H9 (cell line): ENCODE measurements around the gene ITPR3. TPM values are rescaled to one million over a fixed set of nuclear protein-coding genes. Genes with fewer than 3 reads are reported as not detected.
A peak's percentile ranks its signal among the peaks of the same experiment; 100 is the strongest.

Experiments
- DNase-seq: peaks from one replicate; pipeline ENCODE4 v3.0.0-alpha.2; 2017
- H2AFZ ChIP-seq: one replicate; pipeline ENCODE4 v1.6.1; 2013; ENCODE audit warnings: mild to moderate bottlenecking, low read length, control low read depth, moderate library complexity
- H2AK5ac ChIP-seq: 2 replicates; pipeline ENCODE4 v1.6.1; 2013; ENCODE audit warnings: low read length, control low read depth, mixed read lengths; ENCODE audit not compliant: insufficient read length
- H2BK120ac ChIP-seq: one replicate; pipeline ENCODE4 v1.6.1; 2013; ENCODE audit warnings: low read depth, mild to moderate bottlenecking, low read length, control low read depth, inconsistent platforms; ENCODE audit not compliant: poor library complexity, severe bottlenecking
- H2BK12ac ChIP-seq: 2 replicates; pipeline ENCODE4 v1.6.1; 2013; ENCODE audit warnings: low read length, control low read depth, mixed read lengths, low read depth; ENCODE audit not compliant: insufficient read length
- H2BK15ac ChIP-seq: 2 replicates; pipeline ENCODE4 v1.6.1; 2013; ENCODE audit warnings: low read depth, low read length, control low read depth
- H2BK20ac ChIP-seq: one replicate; pipeline ENCODE4 v1.6.1; 2013; ENCODE audit warnings: low read depth, mild to moderate bottlenecking, low read length, control low read depth, inconsistent platforms; ENCODE audit not compliant: poor library complexity, severe bottlenecking
- H2BK5ac ChIP-seq: 2 replicates; pipeline ENCODE4 v1.6.1; 2013; ENCODE audit warnings: low read length, control low read depth, mixed read lengths; ENCODE audit not compliant: insufficient read length
- H3K14ac ChIP-seq: 2 replicates; pipeline ENCODE4 v1.6.1; 2013; ENCODE audit warnings: low read length, control low read depth; ENCODE audit not compliant: insufficient read depth
- H3K18ac ChIP-seq: 2 replicates; pipeline ENCODE4 v1.6.1; 2013; ENCODE audit warnings: low read depth, mild to moderate bottlenecking, mixed read lengths, low read length, control low read depth; ENCODE audit not compliant: insufficient read length
- H3K23ac ChIP-seq: 2 replicates; pipeline ENCODE4 v1.6.1; 2013; ENCODE audit warnings: low read length, control low read depth, mixed read lengths, low read depth; ENCODE audit not compliant: insufficient read length
- H3K23me2 ChIP-seq: 2 replicates; pipeline ENCODE4 v1.6.1; 2013; ENCODE audit warnings: low read depth, mild to moderate bottlenecking, mixed read lengths, low read length, control low read depth; ENCODE audit not compliant: insufficient read length, poor library complexity, severe bottlenecking
- H3K27ac ChIP-seq: 2 replicates; pipeline ENCODE4 v1.5.1; 2013; ENCODE audit warnings: low read length, control low read depth, mixed read lengths, low read depth; ENCODE audit not compliant: insufficient read length
- H3K27me3 ChIP-seq: 2 replicates; pipeline ENCODE4 v1.6.1; 2013; ENCODE audit warnings: low read length, control low read depth, inconsistent platforms; ENCODE audit not compliant: insufficient read depth
- H3K4ac ChIP-seq: 2 replicates; pipeline ENCODE4 v1.6.1; 2013; ENCODE audit warnings: low read depth, mild to moderate bottlenecking, control low read depth, inconsistent platforms, low read length, moderate library complexity
- H3K4me1 ChIP-seq: 2 replicates; pipeline ENCODE4 v1.6.1; 2013; ENCODE audit warnings: low read length, control low read depth, inconsistent platforms; ENCODE audit not compliant: insufficient read depth
- H3K4me2 ChIP-seq: 2 replicates; pipeline ENCODE4 v1.6.1; 2013; ENCODE audit warnings: low read length, control low read depth, mixed read lengths; ENCODE audit not compliant: insufficient read length, insufficient read depth
- H3K56ac ChIP-seq: 2 replicates; pipeline ENCODE4 v1.6.1; 2013; ENCODE audit warnings: low read depth, mild to moderate bottlenecking, mixed read lengths, low read length, control low read depth; ENCODE audit not compliant: insufficient read length
- H3K79me1 ChIP-seq: 2 replicates; pipeline ENCODE4 v1.6.1; 2013; ENCODE audit warnings: low read depth, mild to moderate bottlenecking, moderate library complexity, low read length, control low read depth, inconsistent platforms; ENCODE audit not compliant: insufficient read depth, poor library complexity, severe bottlenecking
- H3K79me2 ChIP-seq: 2 replicates; pipeline ENCODE4 v1.6.1; 2013; ENCODE audit warnings: low read length, control low read depth, inconsistent platforms; ENCODE audit not compliant: insufficient read depth
- H3K9ac ChIP-seq: 2 replicates; pipeline ENCODE4 v1.6.1; 2013; ENCODE audit warnings: low read length, control low read depth, mixed read lengths; ENCODE audit not compliant: insufficient read length; ENCODE audit errors: extremely low read depth
- H3K9me3 ChIP-seq: one replicate; pipeline ENCODE4 v1.6.1; 2013; ENCODE audit warnings: low read depth, low read length, inconsistent platforms; ENCODE audit not compliant: control insufficient read depth
- H3T11ph ChIP-seq: one replicate; pipeline ENCODE4 v1.6.1; 2013; ENCODE audit warnings: mild to moderate bottlenecking, low read length, control low read depth, inconsistent platforms
- H4K20me1 ChIP-seq: one replicate; pipeline ENCODE4 v1.6.1; 2013; ENCODE audit not compliant: control insufficient read depth, insufficient read length, insufficient read depth
- H4K5ac ChIP-seq: 2 replicates; pipeline ENCODE4 v1.6.1; 2013; ENCODE audit warnings: low read depth, mild to moderate bottlenecking, mixed read lengths, low read length, control low read depth; ENCODE audit not compliant: insufficient read length
- H4K8ac ChIP-seq: replicated peaks from 2 replicates; pipeline ENCODE4 v1.6.1; 2013; ENCODE audit warnings: low read length, control low read depth, mixed read lengths, low read depth; ENCODE audit not compliant: insufficient read length
- H4K91ac ChIP-seq: 2 replicates; pipeline ENCODE4 v1.6.1; 2013; ENCODE audit warnings: low read depth, mild to moderate bottlenecking, moderate library complexity, mixed read lengths, low read length, control low read depth; ENCODE audit not compliant: insufficient read length
- H3K27ac Mint-ChIP-seq, 3 experiments: 2 replicates in 2 of 3; 3 replicates in 1 of 3; pipeline ENCODE4 v1.8.0; 2020 to 2021; ENCODE audit warnings: mixed read lengths in 3 of 3, mild to moderate bottlenecking in 1 of 3, moderate library complexity in 1 of 3
- H3K27me3 Mint-ChIP-seq: 2 replicates; pipeline ENCODE4 v1.8.0; 2021; ENCODE audit warnings: low read depth, mild to moderate bottlenecking, moderate library complexity, mixed read lengths
- H3K36me3 Mint-ChIP-seq, 3 experiments: 2 replicates in 2 of 3; 3 replicates in 1 of 3; pipeline ENCODE4 v1.8.0; 2020 to 2021; ENCODE audit warnings: low read depth in 3 of 3, mixed read lengths in 3 of 3; ENCODE audit not compliant: insufficient read depth in 1 of 3
- H3K4me1 Mint-ChIP-seq, 2 experiments: 2 replicates each; pipeline ENCODE4 v1.8.0; 2020; ENCODE audit warnings: mixed read lengths in 2 of 2
- H3K4me3 Mint-ChIP-seq, 2 experiments: 2 replicates in 1 of 2; 3 replicates in 1 of 2; pipeline ENCODE4 v1.8.0; 2020 to 2021; ENCODE audit warnings: mild to moderate bottlenecking in 2 of 2, mixed read lengths in 2 of 2, moderate library complexity in 1 of 2
- H3K9me3 Mint-ChIP-seq, 2 experiments: 2 replicates in 1 of 2; 3 replicates in 1 of 2; pipeline ENCODE4 v1.8.0; 2020; ENCODE audit warnings: mild to moderate bottlenecking in 2 of 2, mixed read lengths in 2 of 2, moderate library complexity in 1 of 2
- CTCF ChIP-seq: fragments of 200-600 bp; sonication (generic); conservative IDR thresholded peaks from 3 replicates; pipeline ENCODE4 v1.8.0; 2021; ENCODE audit warnings: antibody characterized with exemption, mild to moderate bottlenecking
- WGBS: extraction: QIAGEN DNeasy Blood & Tissue Kit; methylation state at CpG from one replicate; pipeline ENCODE4 v1.1.7; 2013; ENCODE audit warnings: missing lambda C conversion rate, low lambda C conversion rate, mixed read lengths; ENCODE audit not compliant: insufficient read length; ENCODE audit errors: extremely low coverage; 5-methylcytosine and 5-hydroxymethylcytosine counted together
- total RNA-seq: library from RNA; stranded (reverse); gene quantifications from 2 replicates; pipeline ENCODE4 v1.2.1, GENCODE V29; 2021

The ITPR3 gene
- total RNA-seq, 1 experiment from 2014 or later, result 40.3 TPM

- Mint-ChIP-seq H3K4me1 (peaks cover 0 to 1% of the 10 kb centered on the region in 2 experiments; a peak in 1 of 4 replicates), H3K27ac (no peak overlapping the region), H3K4me3 (no peak overlapping the region), H3K9me3 (no peaks in the 10 kb centered on the region; a peak in 1 of 5 replicates), H3K27me3 (no peaks in the 10 kb centered on the region), H3K36me3 (peaks cover 20 to 55% (median 35%) of the 10 kb centered on the region in 3 experiments; a peak in 6 of 7 replicates)
- Histone ChIP-seq H3K18ac (no peak overlapping the region), H2BK15ac (no peak overlapping the region), H2AK5ac (no peak overlapping the region), H3K27ac (no peak overlapping the region), H3K56ac (no peak overlapping the region), H3K23ac (no peak overlapping the region), H3K14ac (no peak overlapping the region), H3K23me2 (no peaks in the 10 kb centered on the region), H3K79me1 (no peaks in the 10 kb centered on the region), H3K9me3 (no peaks in the 10 kb centered on the region), H2AFZ (no peak overlapping the region), H3T11ph (no peak overlapping the region), H4K20me1 (no peaks in the 10 kb centered on the region), H3K9ac (no peak overlapping the region), H4K91ac (no peak overlapping the region), H4K8ac (no peak overlapping the region), H2BK120ac (no peak overlapping the region), H3K27me3 (no peaks in the 10 kb centered on the region), H3K4ac (no peak overlapping the region), H3K79me2 (no peaks in the 10 kb centered on the region), H2BK5ac (no peak overlapping the region), H2BK20ac (no peak overlapping the region), H3K4me1 (no peaks in the 10 kb centered on the region), H2BK12ac (no peak overlapping the region), H3K4me2 (no peak overlapping the region), H4K5ac (no peak overlapping the region)
- no peak for DNase-seq
- TF ChIP-seq CTCF, result peak; percentile 43; the same call in 2 of the 3 replicates
- no CpG with 5 or more reads among the region's 13 CpGs for WGBS
Measured at GRCh38 chr6:33665957-33666356, 44.8 kb downstream of the ITPR3 start.
